GM12878 (cell line): Measurements from ENCODE around the gene SH2B2. TPM values are rescaled to one million over a fixed set of nuclear protein-coding genes. Genes with fewer than 3 reads are reported as not detected.

Source experiments
- ATAC-seq: fragments of 200-7000 bp; cut with Tn5 transposase; 3 replicates; pipeline ENCODE4 v1.9.1; 2020; ENCODE audit warnings: mild to moderate bottlenecking, moderate library complexity
- BruUV-seq: library from RNA; stranded (reverse); fragments of 400-500 nt; replicated peaks from 2 replicates; lab custom pipeline; 2021; lab: Mats Ljungman, UMichigan
- CTCF ChIA-PET: fragments of 300-600 bp; sonication (Branson Sonifier 250); formaldehyde crosslinking; extraction: SDS; loops from one replicate; lab custom pipeline; 2021; ENCODE audit warnings: inconsistent platforms; lab: Yijun Ruan, JAX
- POLR2A ChIA-PET: fragments of 350-600 bp; formaldehyde crosslinking; extraction: SDS; loops from one replicate; lab custom pipeline; 2021; ENCODE audit warnings: inconsistent platforms; lab: Charles Lee
- RAD21 ChIA-PET: fragments of 300-600 bp; sonication (Branson Sonifier 250); formaldehyde crosslinking; loops from one replicate; lab custom pipeline; 2023; ENCODE audit warnings: antibody characterized with exemption; ENCODE audit not compliant: unreplicated experiment; lab: Charles Lee
- SMC1A ChIA-PET: fragments of 300-600 bp; sonication (Branson Sonifier 250); formaldehyde crosslinking; loops from one replicate; lab custom pipeline; 2023; ENCODE audit not compliant: unreplicated experiment, uncharacterized antibody; lab: Charles Lee
- DNase-seq: peaks from one replicate; pipeline ENCODE4 v3.0.0-alpha.2; 2011; ENCODE audit warnings: low read depth, low spot score
- FAIRE-seq: peaks from 3 replicates; lab custom pipeline; 2011; peaks lifted over from hg19 to GRCh38; lab: Jason Lieb, UNC
- H2AFZ ChIP-seq: 2 replicates; pipeline ENCODE4 v1.6.0; 2011; ENCODE audit warnings: low read depth, low read length, control low read depth; ENCODE audit not compliant: control insufficient read depth
- H3K27ac ChIP-seq: 2 replicates; pipeline ENCODE4 v1.5.1; 2011; ENCODE audit warnings: control low read depth; ENCODE audit not compliant: control insufficient read depth, insufficient read depth
- H3K27me3 ChIP-seq, 2 experiments: replicated peaks in 1 of 2; 2 replicates each; pipeline versions ENCODE4 v1.6.0 to v1.6.1; 2011; ENCODE audit warnings: low read length in 1 of 2; ENCODE audit not compliant: control insufficient read depth in 2 of 2, insufficient read depth in 2 of 2
- H3K36me3 ChIP-seq, 2 experiments: 2 replicates each; pipeline ENCODE4 v1.5.1; 2011; ENCODE audit warnings: low read length in 1 of 2; ENCODE audit not compliant: control insufficient read depth in 2 of 2, insufficient read depth in 2 of 2
- H3K4me1 ChIP-seq: 2 replicates; pipeline ENCODE4 v1.6.1; 2011; ENCODE audit warnings: mild to moderate bottlenecking, low read length, moderate library complexity, mixed read lengths; ENCODE audit not compliant: control insufficient read depth, insufficient read depth
- H3K4me2 ChIP-seq: 2 replicates; pipeline ENCODE4 v1.6.0; 2011; ENCODE audit warnings: control low read depth; ENCODE audit not compliant: control insufficient read depth, insufficient read depth
- H3K4me3 ChIP-seq: fragments of 200-600 bp; sonication (generic); 2 replicates; pipeline ENCODE4 v1.5.1; 2016
- H3K79me2 ChIP-seq: 2 replicates; pipeline ENCODE4 v1.6.0; 2011; ENCODE audit warnings: low read length; ENCODE audit not compliant: control insufficient read depth, insufficient read depth
- H3K9ac ChIP-seq: 2 replicates; pipeline ENCODE4 v1.8.0; 2011; ENCODE audit warnings: low read length, control low read depth, mixed read lengths; ENCODE audit not compliant: control insufficient read depth, insufficient read depth
- H3K9me3 ChIP-seq: replicated peaks from 3 replicates; pipeline ENCODE4 v1.5.1; 2011; ENCODE audit warnings: mild to moderate bottlenecking, low read length; ENCODE audit not compliant: control insufficient read depth, insufficient read depth
- H4K20me1 ChIP-seq: 2 replicates; pipeline ENCODE4 v1.6.0; 2011; ENCODE audit not compliant: control insufficient read depth, insufficient read depth
- BACH1 ChIP-seq: fragments of 450-650 bp; IDR thresholded peaks from 2 replicates; pipeline ENCODE4 v1.6.1; 2017; ENCODE audit warnings: mild to moderate bottlenecking, borderline replicate concordance
- BMI1 ChIP-seq: fragments of 450-650 bp; IDR thresholded peaks from 2 replicates; pipeline ENCODE4 v1.6.1; 2016; ENCODE audit warnings: mild to moderate bottlenecking, moderate library complexity, borderline replicate concordance
- CBFB ChIP-seq: IDR thresholded peaks from 2 replicates; pipeline ENCODE4 v1.6.1; 2016; ENCODE audit warnings: antibody characterized with exemption, low read depth
- HDAC2 ChIP-seq: fragments of 200-600 bp; sonication (generic); IDR thresholded peaks from 2 replicates; pipeline ENCODE4 v1.6.1; 2017
- STAT3 ChIP-seq: IDR thresholded peaks from 2 replicates; pipeline ENCODE4 v1.6.1; 2011; ENCODE audit warnings: low read depth, low read length, improper control_type of control experiment
- TCF12 ChIP-seq: IDR thresholded peaks from 2 replicates; pipeline ENCODE4 v1.6.1; 2011; ENCODE audit warnings: low read depth, mild to moderate bottlenecking, low read length
- ZNF24 ChIP-seq: fragments of 450-650 bp; IDR thresholded peaks from 2 replicates; pipeline ENCODE4 v1.6.1; 2017; ENCODE audit warnings: antibody characterized with exemption, mild to moderate bottlenecking
- WGBS: methylation state at CpG from one replicate; pipeline ENCODE4 v1.1.6; 2016; ENCODE audit warnings: low lambda C conversion rate; ENCODE audit not compliant: insufficient replicate concordance, insufficient coverage; ENCODE audit errors: missing lambda C conversion rate; 5-methylcytosine and 5-hydroxymethylcytosine counted together
- in situ Hi-C: fragments of 300-500 bp; cut with MboI; formaldehyde crosslinking; loops from 9 replicates; pipeline ENCODE4 v1.14.3; 2018; ENCODE audit warnings: mixed read lengths
- intact Hi-C: fragments of 100-400 bp; cut with micrococcal nuclease; formaldehyde crosslinking; loops from one replicate; pipeline ENCODE4 v1.14.2; 2022; ENCODE audit not compliant: unreplicated experiment
- polyA plus RNA-seq, 11 experiments: library from polyadenylated mRNA; depleted of rRNA in 4 of 11; unstranded in 6 of 11; stranded (reverse) in 5 of 11; fragments of >200 nt; fragmentation: Nextera tagmentation in 4 of 11; fragmentation: Illumina TruSeq in 1 of 11; extraction: Ambion mirVana in 4 of 11; extraction: Trizol in 1 of 11; gene quantifications; 1 replicate in 1 of 11; 2 replicates in 10 of 11; pipeline versions ENCODE4 v1.2.1 to v1.2.3, GENCODE V29; 2011 to 2016; ENCODE audit warnings: inconsistent platforms in 2 of 11, missing spikeins in 2 of 11, low read depth in 1 of 11
- total RNA-seq, 4 experiments: library from RNA; depleted of rRNA in 3 of 4; stranded (reverse); fragments of >200 nt in 3 of 4; fragmentation: Illumina TruSeq in 1 of 4; extraction: Trizol in 1 of 4; gene quantifications; 2 replicates each; pipeline versions ENCODE4 v1.2.1 to v1.2.3, GENCODE V29; 2013 to 2021
- TF ChIP-seq, protein P1 (sequence below): fragments of 450-650 bp; IDR thresholded peaks from 2 replicates; pipeline ENCODE4 v1.6.1; 2017; ENCODE audit warnings: mild to moderate bottlenecking, low read depth, inconsistent platforms; ENCODE audit not compliant: poor library complexity, severe bottlenecking

The SH2B2 gene
- total and polyA plus RNA-seq, 10 of the 15 experiments (the other 5 are each of a cell fraction or from before 2014, with no cell fraction given), result 0.13 to 55.1 (median 7.4) TPM; not detected in 1

DNA sequence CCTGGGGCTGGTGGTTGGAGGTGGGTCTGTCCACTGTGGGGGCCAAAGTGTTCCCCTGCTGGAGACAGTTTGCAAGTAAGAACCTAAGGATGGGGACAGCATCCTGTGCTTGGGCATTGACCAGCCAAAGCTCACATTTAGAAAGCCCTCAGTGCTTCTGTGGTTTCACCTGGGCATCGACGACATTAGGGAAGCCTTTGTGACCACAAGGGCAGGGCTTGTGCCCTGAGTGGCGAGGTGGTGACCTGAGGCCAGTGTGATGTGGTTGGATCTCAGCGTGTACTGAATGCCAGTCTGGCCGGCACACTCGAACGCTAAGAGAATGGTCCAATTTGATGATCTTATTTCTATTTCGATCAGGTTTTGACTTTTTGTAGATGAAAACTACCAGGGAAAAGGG is 32.1 kb upstream of the SH2B2 start (continued):
- TF ChIP-seq, protein P1, sequence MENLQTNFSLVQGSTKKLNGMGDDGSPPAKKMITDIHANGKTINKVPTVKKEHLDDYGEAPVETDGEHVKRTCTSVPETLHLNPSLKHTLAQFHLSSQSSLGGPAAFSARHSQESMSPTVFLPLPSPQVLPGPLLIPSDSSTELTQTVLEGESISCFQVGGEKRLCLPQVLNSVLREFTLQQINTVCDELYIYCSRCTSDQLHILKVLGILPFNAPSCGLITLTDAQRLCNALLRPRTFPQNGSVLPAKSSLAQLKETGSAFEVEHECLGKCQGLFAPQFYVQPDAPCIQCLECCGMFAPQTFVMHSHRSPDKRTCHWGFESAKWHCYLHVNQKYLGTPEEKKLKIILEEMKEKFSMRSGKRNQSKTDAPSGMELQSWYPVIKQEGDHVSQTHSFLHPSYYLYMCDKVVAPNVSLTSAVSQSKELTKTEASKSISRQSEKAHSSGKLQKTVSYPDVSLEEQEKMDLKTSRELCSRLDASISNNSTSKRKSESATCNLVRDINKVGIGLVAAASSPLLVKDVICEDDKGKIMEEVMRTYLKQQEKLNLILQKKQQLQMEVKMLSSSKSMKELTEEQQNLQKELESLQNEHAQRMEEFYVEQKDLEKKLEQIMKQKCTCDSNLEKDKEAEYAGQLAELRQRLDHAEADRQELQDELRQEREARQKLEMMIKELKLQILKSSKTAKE, result no peak
- TF ChIP-seq HDAC2 (no peak), BACH1 (no peak), BMI1 (no peak), STAT3 (no peak)

- Histone ChIP-seq H3K36me3 (0 out of 4 replicates have a peak, but pooled peaks cover 0 to 2% of the 10 kb centered on the region in 2 experiments), H3K9me3 (no peaks in the 10 kb centered on the region), H3K9ac (no peak overlapping the region), H2AFZ (no peak overlapping the region), H3K79me2 (no peaks in the 10 kb centered on the region), H4K20me1 (no peaks in the 10 kb centered on the region), H3K27me3 (no peaks in the 10 kb centered on the region), H3K4me1 (no peaks in the 10 kb centered on the region), H3K4me3 (no peak overlapping the region), H3K4me2 (no peak overlapping the region), H3K27ac (no peak overlapping the region)
- ChIA-PET POLR2A (interaction anchor here (0.7 kb wide), 1 partner anchor 236 kb away, joined by 3 read pairs; no protein-coding TSS in a partner anchor), RAD21 (no interaction called here), CTCF (interaction anchor here (1.4 kb wide), 1 partner anchor 18 kb away, joined by 3 read pairs; no protein-coding TSS in a partner anchor), SMC1A (no interaction called here)
- ATAC-seq (no peak), FAIRE-seq (no peak), DNase-seq (no peak)
- in situ Hi-C loops (loop anchor here (25.0 kb wide), 1 partner anchor 893 kb away; the partner anchor contains the start of gene COL26A1), intact Hi-C loops (no loop called here)
- 79% methylated on average over 7 of the region's 7 CpGs for WGBS
- TF ChIP-seq TCF12 (no peak), CBFB (no peak), ZNF24 (no peak)
- BruUV-seq, result no TSS peak
These were observed 31.2 kb upstream of the SH2B2 start for GRCh38 chr7:102255501-102255900.
